Breast epithelium (tissue), 4 donors: ENCODE measurements around the gene OSBPL9. TPM values are rescaled to one million over a fixed set of nuclear protein-coding genes. Genes with fewer than 3 reads are reported as not detected.

Experiments used
- DNase-seq, 2 donors: peaks; one replicate each; pipeline ENCODE4 v3.0.0-alpha.2; 2019; ENCODE audit warnings: low spot score in 2 of 2
- H3K27ac ChIP-seq, 2 donors: fragments of 200-600 bp; sonication (generic) in 1 of 2; one replicate each; pipeline ENCODE4 v1.5.1; 2016 to 2019; ENCODE audit warnings: mild to moderate bottlenecking in 1 of 2
- H3K27me3 ChIP-seq, 2 donors: fragments of 200-600 bp; sonication (generic) in 1 of 2; one replicate each; pipeline versions ENCODE4 v1.5.1 to v1.6.0; 2017 to 2019; ENCODE audit warnings: control low read depth in 1 of 2, mild to moderate bottlenecking in 1 of 2
- H3K36me3 ChIP-seq: fragments of 200-600 bp; one replicate; pipeline ENCODE4 v1.5.1; 2019
- H3K4me1 ChIP-seq, 2 donors: fragments of 200-600 bp; sonication (generic); one replicate each; pipeline ENCODE4 v1.5.1; 2016 to 2019; ENCODE audit warnings: control low read depth in 1 of 2
- H3K4me3 ChIP-seq, 3 donors: fragments of 200-600 bp; sonication (generic); 1 replicate in 2 of 3; 2 replicates in 1 of 3; pipeline ENCODE4 v1.5.1; 2016 to 2019; ENCODE audit warnings: mild to moderate bottlenecking in 3 of 3, moderate library complexity in 2 of 3
- H3K9me3 ChIP-seq, 2 donors: fragments of 200-600 bp; sonication (generic) in 1 of 2; one replicate each; pipeline ENCODE4 v1.5.1; 2016 to 2019; ENCODE audit warnings: control low read depth in 1 of 2
- POLR2A ChIP-seq: fragments of 450-650 bp; IDR thresholded peaks from one replicate; pipeline ENCODE4 v1.6.1; 2016; ENCODE audit warnings: antibody characterized with exemption, mild to moderate bottlenecking, moderate library complexity
- POLR2AphosphoS5 ChIP-seq, 3 donors: sonication (generic); formaldehyde crosslinking; IDR thresholded peaks; one replicate each; pipeline ENCODE4 v1.6.1; 2017; ENCODE audit warnings: antibody characterized with exemption in 3 of 3
- intact Hi-C: fragments of 100-400 bp; cut with DNase I; formaldehyde crosslinking; loops from one replicate; pipeline ENCODE4 v1.15.1; 2023; ENCODE audit warnings: low total_unique reads
- total RNA-seq, 3 donors: library from RNA; depleted of rRNA; stranded (reverse); fragments of >200 nt; gene quantifications; one replicate each; pipeline ENCODE4 v1.1.0, GENCODE V29; 2016
- TF ChIP-seq, protein P1 (sequence below), 3 donors: fragments of 450-650 bp; IDR thresholded peaks; one replicate each; pipeline ENCODE4 v1.5.1; 2016 to 2017; ENCODE audit warnings: antibody characterized with exemption in 3 of 3, mild to moderate bottlenecking in 3 of 3, moderate library complexity in 3 of 3

OSBPL9 gene
- total RNA-seq, 3 donors from 2014 or later = 107 to 213 (median 136) TPM

DNA sequence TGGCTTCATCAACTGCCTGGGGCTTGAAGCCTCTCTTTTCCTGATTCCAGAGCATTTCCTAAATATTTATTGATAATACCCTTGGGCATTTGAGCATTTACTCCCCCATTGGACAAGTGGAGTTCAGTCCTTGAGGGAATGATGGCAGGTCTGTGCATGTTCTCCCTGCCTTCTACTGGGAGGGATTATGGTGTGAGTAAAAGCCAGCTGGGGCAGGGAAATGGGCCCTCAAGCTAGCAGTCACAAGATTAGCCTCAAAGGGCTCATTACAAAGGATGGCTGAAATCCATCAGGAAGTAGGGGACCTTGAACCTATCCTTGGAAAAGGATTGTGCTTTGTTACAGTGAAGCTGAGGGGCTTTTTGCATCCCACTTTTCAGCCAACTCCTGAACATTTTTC is 24.2 kb upstream of the OSBPL9 start:
- no peak for DNase-seq
- no peaks in the 10 kb centered on the region for H3K36me3 ChIP-seq
- H3K4me3 ChIP-seq = no peak overlapping the region
- TF ChIP-seq, protein P1, sequence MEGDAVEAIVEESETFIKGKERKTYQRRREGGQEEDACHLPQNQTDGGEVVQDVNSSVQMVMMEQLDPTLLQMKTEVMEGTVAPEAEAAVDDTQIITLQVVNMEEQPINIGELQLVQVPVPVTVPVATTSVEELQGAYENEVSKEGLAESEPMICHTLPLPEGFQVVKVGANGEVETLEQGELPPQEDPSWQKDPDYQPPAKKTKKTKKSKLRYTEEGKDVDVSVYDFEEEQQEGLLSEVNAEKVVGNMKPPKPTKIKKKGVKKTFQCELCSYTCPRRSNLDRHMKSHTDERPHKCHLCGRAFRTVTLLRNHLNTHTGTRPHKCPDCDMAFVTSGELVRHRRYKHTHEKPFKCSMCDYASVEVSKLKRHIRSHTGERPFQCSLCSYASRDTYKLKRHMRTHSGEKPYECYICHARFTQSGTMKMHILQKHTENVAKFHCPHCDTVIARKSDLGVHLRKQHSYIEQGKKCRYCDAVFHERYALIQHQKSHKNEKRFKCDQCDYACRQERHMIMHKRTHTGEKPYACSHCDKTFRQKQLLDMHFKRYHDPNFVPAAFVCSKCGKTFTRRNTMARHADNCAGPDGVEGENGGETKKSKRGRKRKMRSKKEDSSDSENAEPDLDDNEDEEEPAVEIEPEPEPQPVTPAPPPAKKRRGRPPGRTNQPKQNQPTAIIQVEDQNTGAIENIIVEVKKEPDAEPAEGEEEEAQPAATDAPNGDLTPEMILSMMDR (IDR thresholded peaks at IDR 0.05) = no peak
- TF ChIP-seq POLR2A = no peak
- no peak for TF ChIP-seq POLR2AphosphoS5 (IDR thresholded peaks at IDR 0.05)
- H3K4me1 ChIP-seq = no peaks in the 10 kb centered on the region
- no peaks in the 10 kb centered on the region for H3K27me3 ChIP-seq
- H3K27ac ChIP-seq = no peak overlapping the region
- no peaks in the 10 kb centered on the region for H3K9me3 ChIP-seq
- intact Hi-C loops = no loop called here

DNA sequence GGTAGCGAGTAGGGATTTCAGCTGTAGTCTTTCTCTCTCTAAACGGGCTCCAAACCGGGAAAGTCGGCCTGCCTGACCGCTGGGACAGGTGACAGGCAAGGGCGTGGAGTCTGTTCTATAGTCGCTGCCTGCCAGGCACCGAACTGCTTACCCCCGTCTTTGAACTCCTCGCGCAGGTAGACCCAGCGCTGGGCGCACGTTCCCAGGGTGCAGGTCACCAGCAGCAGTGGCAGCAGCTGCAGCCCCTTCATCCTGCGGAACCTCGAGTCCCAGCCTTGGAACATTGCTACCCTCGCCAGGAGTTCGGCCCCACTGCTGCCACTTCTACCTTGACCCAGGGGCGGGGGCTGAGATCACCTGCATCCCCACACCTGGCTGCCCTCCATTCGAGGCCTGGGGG is 22.2 kb upstream of the OSBPL9 start:
- Histone ChIP-seq H3K27me3 (no peaks in the 10 kb centered on the region), H3K36me3 (no peaks in the 10 kb centered on the region)

GRCh38 chr1:51600529-51600928 is 16.4 kb upstream of the OSBPL9 start:
- TF ChIP-seq POLR2AphosphoS5 (IDR thresholded peaks at IDR 0.05) (no peak), POLR2A (no peak)
- TF ChIP-seq, protein P1 (IDR thresholded peaks at IDR 0.05) = no peak
- no peaks in the 10 kb centered on the region for H3K27me3 ChIP-seq
- no peak for DNase-seq
- H3K36me3 ChIP-seq = no peaks in the 10 kb centered on the region
- no peak overlapping the region for H3K4me3 ChIP-seq
- no peaks in the 10 kb centered on the region for H3K9me3 ChIP-seq
- intact Hi-C loops = no loop called here
- H3K27ac ChIP-seq = no peak overlapping the region
- H3K4me1 ChIP-seq = peaks cover 0 to 5% of the 10 kb centered on the region in 2 donors

More for the DNA sequence above, 22.2 kb upstream of the OSBPL9 start:
- DNase-seq = no peak
- H3K9me3 ChIP-seq = no peaks in the 10 kb centered on the region
- no peak overlapping the region for H3K4me3 ChIP-seq
- TF ChIP-seq, protein P1 (IDR thresholded peaks at IDR 0.05) = no peak
- TF ChIP-seq POLR2A (no peak), POLR2AphosphoS5 (IDR thresholded peaks at IDR 0.05) (no peak)
- intact Hi-C loops = no loop called here
- H3K4me1 ChIP-seq = no peaks in the 10 kb centered on the region
- no peak overlapping the region for H3K27ac ChIP-seq

- peaks cover 0 to 5% of the 10 kb centered on the region in 2 donors for H3K4me1 ChIP-seq
- no peaks in the 10 kb centered on the region for H3K9me3 ChIP-seq
- intact Hi-C loops = no loop called here
- H3K27me3 ChIP-seq = no peaks in the 10 kb centered on the region
- TF ChIP-seq, protein P1 (IDR thresholded peaks at IDR 0.05) = no peak
- TF ChIP-seq POLR2AphosphoS5 (IDR thresholded peaks at IDR 0.05) (no peak), POLR2A (no peak)
- no peak overlapping the region for H3K27ac ChIP-seq
- no peaks in the 10 kb centered on the region for H3K36me3 ChIP-seq
- no peak overlapping the region for H3K4me3 ChIP-seq
- DNase-seq = no peak
Measured at GRCh38 chr1:51600965-51601364, 15.9 kb upstream of the OSBPL9 start.

- H3K4me3 ChIP-seq = no peak overlapping the region
- H3K27ac ChIP-seq = peak overlapping the region in 1 of 2 donors; percentile 42
- no peaks in the 10 kb centered on the region for H3K9me3 ChIP-seq
- no peak for DNase-seq
- no peaks in the 10 kb centered on the region for H3K36me3 ChIP-seq
- H3K27me3 ChIP-seq = no peaks in the 10 kb centered on the region
- intact Hi-C loops = no loop called here
- H3K4me1 ChIP-seq = peaks cover 0 to under 1% of the 10 kb centered on the region in 2 donors
- TF ChIP-seq, protein P1 (IDR thresholded peaks at IDR 0.05) = no peak
- no peak for TF ChIP-seq POLR2A
- no peak for TF ChIP-seq POLR2AphosphoS5 (IDR thresholded peaks at IDR 0.05)
Measured at GRCh38 chr1:51605961-51606723, 10.8 kb upstream of the OSBPL9 start.
